GM18499 (cell line): ENCODE data around the gene MECR.

Experiments used
- ATAC-seq: cut with Tn5 transposase; IDR thresholded peaks from one replicate; pipeline ENCODE4 v1.9.1; 2021; ENCODE audit warnings: moderate number of reproducible peaks; ENCODE audit not compliant: insufficient read depth, unreplicated experiment

The MECR gene

DNA sequence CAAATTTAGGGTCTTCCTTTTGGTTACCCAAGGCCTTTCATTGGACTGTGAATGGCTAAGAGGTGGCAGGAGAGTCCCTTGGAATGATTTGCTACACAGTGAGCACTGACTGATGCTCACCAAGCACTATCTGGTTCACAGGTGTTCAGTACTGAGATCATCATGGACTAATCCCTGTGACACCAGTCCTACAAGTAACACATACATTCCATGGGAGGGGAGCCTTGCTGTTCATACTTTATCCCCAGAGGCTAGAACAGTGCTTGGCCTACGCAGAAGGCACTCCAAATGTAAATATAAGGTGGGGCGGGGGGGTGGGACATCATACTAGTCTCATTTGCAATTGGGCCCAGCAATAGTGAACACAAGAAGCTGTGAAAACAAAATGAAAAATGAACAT lies 86.6 kb downstream of the MECR start:
- ATAC-seq: no peak

DNA sequence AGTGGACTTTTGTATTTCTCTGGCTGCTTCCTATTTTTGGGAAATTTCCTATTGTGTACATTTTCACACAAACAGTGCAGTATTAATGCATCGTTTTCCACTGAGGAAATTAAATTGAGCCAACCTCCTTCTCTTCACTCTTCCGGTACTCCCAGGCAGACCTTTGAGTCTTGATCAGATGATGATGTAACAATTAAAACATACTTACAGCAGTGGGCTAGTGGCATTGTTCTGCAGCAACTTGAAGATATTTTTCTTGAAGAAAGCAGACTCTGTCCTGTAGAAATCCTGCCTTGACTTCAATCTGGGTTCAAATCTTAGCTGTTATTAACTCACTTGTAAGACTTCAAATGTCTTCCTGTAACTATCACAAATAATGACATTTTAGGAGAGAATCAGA lies 88.0 kb downstream of the MECR start:
- ATAC-seq: no peak
